Endothelial cell of umbilical vein (primary cell): Measurements from ENCODE around the gene HOXA10. TPM values are rescaled to one million over a fixed set of nuclear protein-coding genes. Genes with fewer than 3 reads are reported as not detected.

Experiments
- BruUV-seq: library from RNA; stranded (reverse); fragments of 400-500 nt; replicated peaks from 2 replicates; lab custom pipeline; 2021; lab: Mats Ljungman, UMichigan
- CTCF ChIA-PET: fragments of 300-600, 350-600 bp; sonication (Branson Sonifier 250); formaldehyde crosslinking; loops from one replicate; lab custom pipeline; 2021; ENCODE audit warnings: antibody characterized with exemption, inconsistent platforms; lab: Charles Lee
- POLR2A ChIA-PET: fragments of 300-600, 350-600 bp; sonication (Branson Sonifier 250); formaldehyde crosslinking; loops from one replicate; lab custom pipeline; 2021; ENCODE audit warnings: antibody characterized with exemption, inconsistent platforms; lab: Charles Lee
- DNase-seq: peaks from one replicate; pipeline ENCODE4 v3.0.0-alpha.2; 2011; ENCODE audit warnings: low read depth, low spot score
- FAIRE-seq: peaks from 2 replicates; lab custom pipeline; 2011; peaks lifted over from hg19 to GRCh38; lab: Jason Lieb, UNC
- H2AFZ ChIP-seq: 2 replicates; pipeline ENCODE4 v1.6.0; 2012; ENCODE audit warnings: low read depth, low read length, control low read depth, inconsistent platforms
- H3K27ac ChIP-seq: 2 replicates; pipeline ENCODE4 v1.5.1; 2011; ENCODE audit warnings: low read depth, mild to moderate bottlenecking, control low read depth, low read length, moderate library complexity; ENCODE audit not compliant: insufficient read depth
- H3K27me3 ChIP-seq, 2 experiments: 2 replicates each; pipeline versions ENCODE4 v1.6.0 to v1.6.1; 2011; ENCODE audit warnings: low read length in 2 of 2, mixed read lengths in 1 of 2; ENCODE audit not compliant: control insufficient read depth in 2 of 2, insufficient read depth in 2 of 2
- H3K36me3 ChIP-seq, 2 experiments: 2 replicates in 1 of 2; 3 replicates in 1 of 2; pipeline ENCODE4 v1.5.1; 2011; ENCODE audit warnings: low read length in 2 of 2, mild to moderate bottlenecking in 1 of 2, moderate library complexity in 1 of 2; ENCODE audit not compliant: control insufficient read depth in 2 of 2, insufficient read depth in 2 of 2; ENCODE audit errors: extremely low read depth in 1 of 2
- H3K4me1 ChIP-seq: 3 replicates; pipeline ENCODE4 v1.5.1; 2011; ENCODE audit warnings: mild to moderate bottlenecking, low read length; ENCODE audit not compliant: control insufficient read depth, insufficient read depth; ENCODE audit errors: extremely low read depth
- H3K4me2 ChIP-seq: 2 replicates; pipeline ENCODE4 v1.6.1; 2011; ENCODE audit warnings: low read length, control low read depth, mixed read lengths; ENCODE audit not compliant: insufficient read depth
- H3K4me3 ChIP-seq, 3 experiments: fragments of 200-600 bp in 1 of 3; sonication (generic), shearing (Covaris generic) in 1 of 3; replicated peaks in 1 of 3; 2 replicates each; pipeline ENCODE4 v1.5.1; 2011 to 2016; ENCODE audit warnings: control low read depth in 3 of 3, low read length in 3 of 3, mild to moderate bottlenecking in 2 of 3, inconsistent platforms in 1 of 3, low read depth in 1 of 3, moderate library complexity in 1 of 3; ENCODE audit not compliant: insufficient read depth in 1 of 3
- H3K79me2 ChIP-seq: 2 replicates; pipeline ENCODE4 v1.6.0; 2012; ENCODE audit warnings: low read length, inconsistent platforms; ENCODE audit not compliant: control insufficient read depth, insufficient read depth
- H3K9ac ChIP-seq: replicated peaks from 2 replicates; pipeline ENCODE3; 2011; ENCODE audit warnings: low read length, control low read depth; ENCODE audit not compliant: insufficient read depth; ENCODE audit errors: extremely low read depth
- H3K9me1 ChIP-seq: replicated peaks from 3 replicates; pipeline ENCODE4 v1.6.0; 2011; ENCODE audit warnings: mild to moderate bottlenecking, low read length; ENCODE audit not compliant: control insufficient read depth, insufficient read depth; ENCODE audit errors: extremely low read depth
- H3K9me3 ChIP-seq: replicated peaks from 2 replicates; pipeline ENCODE4 v1.5.1; 2012; ENCODE audit warnings: low read length, inconsistent platforms; ENCODE audit not compliant: control insufficient read depth, insufficient read depth
- H4K20me1 ChIP-seq: replicated peaks from 2 replicates; pipeline ENCODE3; 2011; ENCODE audit warnings: mild to moderate bottlenecking, low read length; ENCODE audit not compliant: control insufficient read depth, insufficient read depth; ENCODE audit errors: extremely low read depth
- MYC ChIP-seq: IDR thresholded peaks from one replicate; pipeline ENCODE4 v1.6.1; 2011; ENCODE audit warnings: mild to moderate bottlenecking, low read depth, low read length
- POLR2AphosphoS5 ChIP-seq: IDR thresholded peaks from 2 replicates; pipeline ENCODE4 v1.6.1; 2012; ENCODE audit warnings: low read depth, mild to moderate bottlenecking, control low read depth, low read length, moderate library complexity; ENCODE audit not compliant: insufficient read depth
- dilution Hi-C: fragments of 300-500 bp; cut with MboI; formaldehyde crosslinking; loops from one replicate; pipeline ENCODE4 v1.15.0; 2019; ENCODE audit warnings: low sequenced_read_pairs; ENCODE audit not compliant: extremely low pct_ligation_motif_present
- intact Hi-C: fragments of 100-400 bp; cut with micrococcal nuclease; formaldehyde crosslinking; loops from one replicate; pipeline ENCODE4 v1.10.0; 2022
- polyA plus RNA-seq, 4 experiments: library from polyadenylated mRNA; depleted of rRNA in 3 of 4; stranded (reverse) in 3 of 4; unstranded in 1 of 4; fragments of >200 nt; gene quantifications; 2 replicates each; pipeline versions ENCODE4 v1.2.1 to v1.2.3, GENCODE V29; 2011 to 2012; ENCODE audit warnings: missing spikeins in 1 of 4
- total RNA-seq: library from RNA; stranded (reverse); gene quantifications from 2 replicates; pipeline ENCODE4 v1.2.3, GENCODE V29; 2021
- TF ChIP-seq, protein P1 (sequence below), 2 donors: IDR thresholded peaks; 1 replicate in 1 of 2; 2 replicates in 1 of 2; pipeline ENCODE4 v1.5.1; 2011; ENCODE audit warnings: low read length in 2 of 2, mild to moderate bottlenecking in 2 of 2, moderate library complexity in 2 of 2, control low read depth in 1 of 2, inconsistent platforms in 1 of 2, low read depth in 1 of 2; ENCODE audit not compliant: insufficient read depth in 1 of 2; ENCODE audit errors: extremely low read depth in 1 of 2

HOXA10 gene
- total and polyA plus RNA-seq, 2 donors (not counting 3 experiments of a cell fraction or from before 2014, with no cell fraction given): 24.4 to 30.3 TPM

DNA sequence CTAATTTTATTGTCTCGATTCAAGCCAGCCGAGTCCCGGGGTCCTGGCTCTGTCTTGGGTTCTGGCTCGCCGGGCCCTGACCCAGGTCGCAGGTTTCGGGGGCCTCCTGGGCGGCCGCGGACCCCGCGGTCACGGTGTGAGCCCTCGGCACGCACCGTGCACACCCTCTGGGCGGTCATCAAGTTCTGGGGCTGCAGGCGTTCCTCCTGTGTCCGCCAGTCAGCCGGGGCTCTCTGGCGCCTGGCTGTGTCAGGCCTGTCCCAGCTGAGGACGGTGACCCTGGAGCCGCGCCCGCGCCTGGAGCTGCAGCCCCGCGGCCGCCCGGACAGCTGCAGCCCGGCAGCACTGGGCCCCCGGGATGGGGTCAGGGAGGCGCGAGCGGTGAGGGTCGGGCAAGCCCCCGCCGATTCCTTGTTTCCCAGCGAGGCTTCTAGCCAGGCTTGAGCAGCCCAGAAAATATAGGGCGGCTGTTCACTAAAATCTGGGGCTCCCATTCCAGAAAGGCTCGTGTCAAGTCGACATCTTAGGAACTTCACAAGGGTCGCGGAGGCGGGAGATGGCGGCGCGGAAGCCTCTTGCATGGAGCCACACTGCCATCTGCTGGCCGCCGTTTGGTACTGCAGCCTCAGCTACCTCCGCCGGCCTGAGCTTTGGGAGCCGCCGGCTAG, 13.4 kb downstream of the HOXA10 start:
- intact Hi-C loops: loop anchor here (1.0 to 5.0 kb wide), 11 partner anchors 17 to 1768 kb away; partner anchors contain the start of gene HOXA5
- FAIRE-seq: peak; percentile 78
- BruUV-seq: no TSS peak
- Histone ChIP-seq H2AFZ (peak overlapping the region; percentile 33), H3K27me3 (no peaks in the 10 kb centered on the region), H3K4me3 (peak overlapping the region in 2 of 3 experiments; percentile 44 to 63), H4K20me1 (no peaks in the 10 kb centered on the region), H3K79me2 (peaks cover 76% of the 10 kb centered on the region), H3K36me3 (peaks cover 3 to 7% of the 10 kb centered on the region in 2 experiments), H3K9me1 (no peaks in the 10 kb centered on the region), H3K4me2 (peak overlapping the region; percentile 74), H3K27ac (peak overlapping the region; percentile 69), H3K9me3 (no peaks in the 10 kb centered on the region), H3K4me1 (peaks cover 42% of the 10 kb centered on the region), H3K9ac (peak overlapping the region; percentile 78)
- CTCF ChIA-PET: interaction anchor here (0.6 to 4.6 kb wide), 42 partner anchors 10 to 1309 kb away, joined by 3 to 145 read pairs (median 6); partner anchors contain the start of genes HOXA10, HOXA11, HOXA3 and HOXA4
- peak; percentile 92 for DNase-seq
- dilution Hi-C loops: loop anchor here (10.0 to 25.0 kb wide), 3 partner anchors 306 to 973 kb away; no protein-coding TSS in a partner anchor
- TF ChIP-seq POLR2AphosphoS5 (peak; percentile 53), MYC (no peak)
- TF ChIP-seq, protein P1, sequence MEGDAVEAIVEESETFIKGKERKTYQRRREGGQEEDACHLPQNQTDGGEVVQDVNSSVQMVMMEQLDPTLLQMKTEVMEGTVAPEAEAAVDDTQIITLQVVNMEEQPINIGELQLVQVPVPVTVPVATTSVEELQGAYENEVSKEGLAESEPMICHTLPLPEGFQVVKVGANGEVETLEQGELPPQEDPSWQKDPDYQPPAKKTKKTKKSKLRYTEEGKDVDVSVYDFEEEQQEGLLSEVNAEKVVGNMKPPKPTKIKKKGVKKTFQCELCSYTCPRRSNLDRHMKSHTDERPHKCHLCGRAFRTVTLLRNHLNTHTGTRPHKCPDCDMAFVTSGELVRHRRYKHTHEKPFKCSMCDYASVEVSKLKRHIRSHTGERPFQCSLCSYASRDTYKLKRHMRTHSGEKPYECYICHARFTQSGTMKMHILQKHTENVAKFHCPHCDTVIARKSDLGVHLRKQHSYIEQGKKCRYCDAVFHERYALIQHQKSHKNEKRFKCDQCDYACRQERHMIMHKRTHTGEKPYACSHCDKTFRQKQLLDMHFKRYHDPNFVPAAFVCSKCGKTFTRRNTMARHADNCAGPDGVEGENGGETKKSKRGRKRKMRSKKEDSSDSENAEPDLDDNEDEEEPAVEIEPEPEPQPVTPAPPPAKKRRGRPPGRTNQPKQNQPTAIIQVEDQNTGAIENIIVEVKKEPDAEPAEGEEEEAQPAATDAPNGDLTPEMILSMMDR (IDR thresholded peaks at IDR 0.05; ENCODE audit: extremely low read depth in 1 of 2, insufficient read depth in 1 of 2, low read depth in 1 of 2, low read length in 2 of 2): peak; percentile 95
- POLR2A ChIA-PET: interaction anchor here (0.7 to 2.4 kb wide), 8 partner anchors 8 to 1879 kb away, joined by 3 to 15 read pairs (median 4); partner anchors contain the start of gene HOXA3
